Suprapubic skin (tissue), 4 donors: Measurements from ENCODE around the gene ATXN1. TPM values are rescaled to one million over a fixed set of nuclear protein-coding genes. Genes with fewer than 3 reads are reported as not detected.

ENCODE experiments used
- DNase-seq, 2 donors: peaks; one replicate each; pipeline ENCODE4 v3.0.0-alpha.2; 2019; ENCODE audit warnings: low spot score in 2 of 2
- H3K27ac ChIP-seq: fragments of 200-600 bp; sonication (generic); one replicate; pipeline ENCODE4 v1.5.1; 2019
- H3K27me3 ChIP-seq: fragments of 200-600 bp; sonication (generic); one replicate; pipeline ENCODE4 v1.5.1; 2019
- H3K36me3 ChIP-seq: fragments of 200-600 bp; sonication (generic); one replicate; pipeline ENCODE4 v1.5.1; 2019
- H3K4me1 ChIP-seq: fragments of 200-600 bp; sonication (generic); one replicate; pipeline ENCODE4 v1.5.1; 2019
- H3K4me3 ChIP-seq: fragments of 200-600 bp; sonication (generic); one replicate; pipeline ENCODE4 v1.5.1; 2019; ENCODE audit warnings: mild to moderate bottlenecking
- H3K9me3 ChIP-seq: fragments of 200-600 bp; sonication (generic); one replicate; pipeline ENCODE4 v1.5.1; 2019
- CTCF ChIP-seq, 2 donors: fragments of 200-600 bp in 1 of 2; fragments of 450-650 bp in 1 of 2; sonication (generic) in 1 of 2; IDR thresholded peaks; one replicate each; pipeline ENCODE4 v1.5.1; 2016 to 2019; ENCODE audit warnings: antibody characterized with exemption in 2 of 2, mild to moderate bottlenecking in 1 of 2, moderate library complexity in 1 of 2
- EP300 ChIP-seq: sonication (generic); formaldehyde crosslinking; IDR thresholded peaks from one replicate; pipeline ENCODE4 v1.6.1; 2017; ENCODE audit warnings: antibody characterized with exemption
- POLR2A ChIP-seq, 2 donors: fragments of 450-650 bp; IDR thresholded peaks; one replicate each; pipeline ENCODE4 v1.6.1; 2017; ENCODE audit warnings: antibody characterized with exemption in 2 of 2, mild to moderate bottlenecking in 2 of 2, moderate library complexity in 2 of 2
- POLR2AphosphoS5 ChIP-seq, 3 donors: sonication (generic); formaldehyde crosslinking; IDR thresholded peaks; one replicate each; pipeline ENCODE4 v1.6.1; 2017; ENCODE audit warnings: antibody characterized with exemption in 3 of 3
- WGBS: methylation state at CpG from one replicate; pipeline ENCODE4 v1.1.5; 2018; 5-methylcytosine and 5-hydroxymethylcytosine counted together
- total RNA-seq, 4 donors: library from RNA; depleted of rRNA; stranded (reverse); fragments of >200 nt; gene quantifications; one replicate each; pipeline ENCODE4 v1.1.0, GENCODE V29; 2016

ATXN1 gene
- total RNA-seq, 4 donors from 2014 or later = 32.8 to 95.4 (median 42.4) TPM

DNA sequence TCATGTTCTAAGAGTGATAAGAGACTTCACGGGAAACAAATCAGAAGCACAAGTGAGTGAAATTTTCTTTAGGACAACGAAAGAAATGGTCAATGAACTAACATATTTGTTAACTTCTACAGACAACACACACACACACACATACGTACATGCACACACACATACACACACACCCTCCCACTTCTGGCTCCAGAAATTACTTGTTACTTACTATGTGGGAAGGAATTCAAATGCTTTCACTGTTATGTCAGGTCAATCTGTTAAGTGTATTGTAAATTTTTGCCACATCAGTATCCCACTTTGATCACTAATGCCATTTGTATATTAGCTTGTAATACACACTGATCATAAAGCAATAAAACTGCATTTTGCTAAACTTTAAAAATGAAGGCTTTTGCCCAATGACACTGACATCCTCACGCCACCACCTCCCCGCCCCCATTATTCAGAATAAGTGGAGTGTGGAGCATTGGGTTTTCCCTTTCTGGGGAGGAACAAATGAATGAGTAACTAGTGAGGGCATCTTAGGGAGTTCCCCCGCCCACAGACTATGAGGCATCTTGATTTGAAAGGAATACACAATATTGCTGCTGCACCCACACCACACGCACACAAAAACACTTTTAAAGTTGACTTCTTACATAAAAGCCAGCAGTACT lies 76.2 kb downstream of the ATXN1 start:
- H3K4me1 ChIP-seq = peaks cover 48% of the 10 kb centered on the region
- DNase-seq = no peak

DNA sequence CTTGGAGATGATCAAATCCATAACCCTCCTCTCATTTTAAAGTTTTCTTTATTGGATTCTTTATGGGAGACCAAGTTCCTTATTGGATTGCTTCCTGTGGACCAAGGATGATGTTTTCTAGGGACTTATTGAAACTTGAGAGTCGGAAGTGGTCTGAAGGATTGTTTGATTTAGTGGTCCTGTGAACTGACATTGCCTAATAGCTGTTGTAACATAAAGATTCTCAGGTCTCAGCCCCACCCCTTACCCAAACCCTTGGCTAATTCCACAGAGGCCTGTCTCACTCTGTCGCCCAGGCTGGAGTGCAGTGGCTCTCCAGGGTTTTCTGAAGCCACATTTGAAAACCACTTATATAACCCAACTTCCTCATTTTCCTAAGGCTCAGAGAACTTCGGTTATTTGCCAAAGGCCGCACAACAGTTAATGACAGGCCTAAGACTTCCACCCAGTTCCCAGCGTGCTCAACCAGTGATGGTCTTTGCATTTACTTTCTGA lies 77.0 kb downstream of the ATXN1 start:
- Histone ChIP-seq H3K9me3 (no peaks in the 10 kb centered on the region), H3K27me3 (no peaks in the 10 kb centered on the region), H3K4me3 (no peak overlapping the region), H3K27ac (peak overlapping the region; percentile 66), H3K36me3 (no peaks in the 10 kb centered on the region), H3K4me1 (peaks cover 48% of the 10 kb centered on the region)
- DNase-seq = no peak
- WGBS = 56% methylated on average over 5 of the region's 5 CpGs
- no peak for TF ChIP-seq POLR2A (IDR thresholded peaks at IDR 0.05)
- no peak for TF ChIP-seq EP300
- TF ChIP-seq CTCF (IDR thresholded peaks at IDR 0.05) = no peak
- no peak for TF ChIP-seq POLR2AphosphoS5 (IDR thresholded peaks at IDR 0.05)

More for the DNA sequence above, 76.2 kb downstream of the ATXN1 start:
- Histone ChIP-seq H3K27me3 (no peaks in the 10 kb centered on the region), H3K36me3 (no peaks in the 10 kb centered on the region), H3K9me3 (no peaks in the 10 kb centered on the region), H3K27ac (peak overlapping the region; percentile 66), H3K4me3 (no peak overlapping the region)
- no peak for TF ChIP-seq POLR2A (IDR thresholded peaks at IDR 0.05)
- no peak for TF ChIP-seq EP300
- no peak for TF ChIP-seq POLR2AphosphoS5 (IDR thresholded peaks at IDR 0.05)
- TF ChIP-seq CTCF (IDR thresholded peaks at IDR 0.05) = no peak
- 74% methylated on average over 7 of the region's 7 CpGs for WGBS

- DNase-seq = peak in 1 of 2 donors; percentile 82
- peak in 2 of 3 donors; percentile 72 to 76 for TF ChIP-seq POLR2AphosphoS5 (IDR thresholded peaks at IDR 0.05)
- TF ChIP-seq POLR2A (IDR thresholded peaks at IDR 0.05) = no peak
- no peak for TF ChIP-seq EP300
- peaks cover 48% of the 10 kb centered on the region for H3K4me1 ChIP-seq
- no peaks in the 10 kb centered on the region for H3K36me3 ChIP-seq
- no peaks in the 10 kb centered on the region for H3K27me3 ChIP-seq
- WGBS = 14% methylated on average over 4 of the region's 4 CpGs
- peak overlapping the region; percentile 66 for H3K27ac ChIP-seq
- H3K9me3 ChIP-seq = no peaks in the 10 kb centered on the region
- H3K4me3 ChIP-seq = peak overlapping the region; percentile 12
These were observed 77.5 kb downstream of the ATXN1 start for GRCh38 chr6:16683641-16684194.

DNA sequence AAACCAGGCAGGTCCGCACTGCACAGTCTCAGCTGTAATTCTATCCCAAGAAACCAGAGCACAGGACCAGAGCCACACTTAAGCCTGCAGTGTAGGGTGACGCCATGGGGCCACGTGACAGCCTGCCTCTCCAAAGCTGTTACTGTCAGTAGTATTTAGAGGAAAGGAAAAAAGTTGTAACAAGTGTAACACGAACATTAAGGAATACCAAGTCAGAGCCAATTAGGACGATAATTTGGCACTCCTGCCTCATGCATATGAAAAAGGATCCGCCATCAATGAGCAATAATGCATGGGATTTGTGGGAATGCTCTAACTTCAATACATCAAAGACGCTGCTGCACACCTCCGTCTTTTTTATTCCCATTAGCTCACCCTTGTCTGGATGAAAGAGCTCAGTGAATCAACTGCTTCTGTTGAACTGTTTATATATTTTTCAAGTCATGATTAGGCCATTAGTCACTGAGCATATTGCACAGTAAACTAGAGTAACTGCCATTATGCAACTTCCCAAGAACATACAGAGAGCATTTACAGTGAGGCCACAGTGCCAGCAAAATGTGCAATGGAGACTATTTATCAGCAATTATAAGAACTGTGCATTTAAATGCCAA lies 79.9 kb downstream of the ATXN1 start:
- Histone ChIP-seq H3K9me3 (no peaks in the 10 kb centered on the region), H3K27ac (peak overlapping the region; percentile 65), H3K4me1 (peaks cover 60% of the 10 kb centered on the region), H3K27me3 (no peaks in the 10 kb centered on the region), H3K36me3 (no peaks in the 10 kb centered on the region), H3K4me3 (no peak overlapping the region)
- 56% methylated on average over 8 of the region's 8 CpGs for WGBS
- no peak for TF ChIP-seq POLR2A (IDR thresholded peaks at IDR 0.05)
- TF ChIP-seq POLR2AphosphoS5 (IDR thresholded peaks at IDR 0.05) = no peak
- TF ChIP-seq CTCF (IDR thresholded peaks at IDR 0.05) = no peak
- no peak for TF ChIP-seq EP300
- no peak for DNase-seq

- Histone ChIP-seq H3K9me3 (no peaks in the 10 kb centered on the region), H3K36me3 (no peaks in the 10 kb centered on the region), H3K4me3 (no peak overlapping the region), H3K27me3 (no peaks in the 10 kb centered on the region), H3K27ac (no peak overlapping the region), H3K4me1 (peaks cover 53% of the 10 kb centered on the region)
- TF ChIP-seq CTCF (IDR thresholded peaks at IDR 0.05) (no peak), EP300 (no peak), POLR2AphosphoS5 (IDR thresholded peaks at IDR 0.05) (no peak), POLR2A (IDR thresholded peaks at IDR 0.05) (no peak)
- 89% methylated on average over 1 of the region's 1 CpG for WGBS
- no peak for DNase-seq
These were observed 82.2 kb downstream of the ATXN1 start for GRCh38 chr6:16679050-16679449.
